ENCODE data around the gene STOX2. TPM values are rescaled to one million over a fixed set of nuclear protein-coding genes. Genes with fewer than 3 reads are reported as not detected.

The STOX2 gene
- polyA plus RNA-seq, 1 donor from 2014 or later = 26.1 TPM

DNA sequence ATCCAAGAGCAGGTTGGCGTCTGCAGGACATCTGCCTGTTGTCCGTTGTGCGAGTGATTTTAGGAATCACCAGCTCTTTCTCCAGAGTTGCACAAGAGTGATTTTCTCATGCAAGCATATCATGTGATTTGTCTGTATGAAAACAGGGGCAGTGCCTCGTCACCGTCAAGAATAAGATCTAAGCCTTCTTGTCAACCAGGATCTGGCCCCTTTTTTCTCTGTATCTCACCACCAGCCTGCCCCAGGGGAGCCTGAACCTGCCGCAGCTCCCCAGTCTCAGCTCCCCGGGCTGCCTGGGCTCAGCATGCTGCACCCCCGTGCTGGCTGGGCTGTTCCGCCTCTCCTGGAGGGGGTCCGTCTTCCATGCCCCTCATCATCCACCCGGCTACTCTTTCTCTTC is 90.5 kb downstream of the STOX2 start:
- no peaks in the 10 kb centered on the region for H3K27me3 ChIP-seq (ENCODE audit: insufficient read depth, low read depth, low read length)
- no peak overlapping the region for H2AFZ ChIP-seq (ENCODE audit: low read depth, low read length)
- no peaks in the 10 kb centered on the region for H3K9me3 ChIP-seq (ENCODE audit: low read length)
- H3K9me2 ChIP-seq (ENCODE audit: insufficient read depth, low read length) = no peaks in the 10 kb centered on the region
- TF ChIP-seq MXI1 (conservative IDR thresholded peaks at IDR 0.05; ENCODE audit: poor library complexity, severe bottlenecking) (no peak), POLR2AphosphoS5 (IDR thresholded peaks at IDR 0.05) (no peak), RAD21 (conservative IDR thresholded peaks at IDR 0.05) (no peak), EP300 (conservative IDR thresholded peaks at IDR 0.05; ENCODE audit: poor library complexity, severe bottlenecking) (no peak), SMC3 (conservative IDR thresholded peaks at IDR 0.05; ENCODE audit: poor library complexity) (no peak), EZH2 (IDR thresholded peaks at IDR 0.05; ENCODE audit: borderline replicate concordance, insufficient read depth, low read length, poor library complexity, severe bottlenecking) (no peak), TAF1 (IDR thresholded peaks at IDR 0.05; ENCODE audit: low read depth) (no peak)
- TF ChIP-seq, protein P1, sequence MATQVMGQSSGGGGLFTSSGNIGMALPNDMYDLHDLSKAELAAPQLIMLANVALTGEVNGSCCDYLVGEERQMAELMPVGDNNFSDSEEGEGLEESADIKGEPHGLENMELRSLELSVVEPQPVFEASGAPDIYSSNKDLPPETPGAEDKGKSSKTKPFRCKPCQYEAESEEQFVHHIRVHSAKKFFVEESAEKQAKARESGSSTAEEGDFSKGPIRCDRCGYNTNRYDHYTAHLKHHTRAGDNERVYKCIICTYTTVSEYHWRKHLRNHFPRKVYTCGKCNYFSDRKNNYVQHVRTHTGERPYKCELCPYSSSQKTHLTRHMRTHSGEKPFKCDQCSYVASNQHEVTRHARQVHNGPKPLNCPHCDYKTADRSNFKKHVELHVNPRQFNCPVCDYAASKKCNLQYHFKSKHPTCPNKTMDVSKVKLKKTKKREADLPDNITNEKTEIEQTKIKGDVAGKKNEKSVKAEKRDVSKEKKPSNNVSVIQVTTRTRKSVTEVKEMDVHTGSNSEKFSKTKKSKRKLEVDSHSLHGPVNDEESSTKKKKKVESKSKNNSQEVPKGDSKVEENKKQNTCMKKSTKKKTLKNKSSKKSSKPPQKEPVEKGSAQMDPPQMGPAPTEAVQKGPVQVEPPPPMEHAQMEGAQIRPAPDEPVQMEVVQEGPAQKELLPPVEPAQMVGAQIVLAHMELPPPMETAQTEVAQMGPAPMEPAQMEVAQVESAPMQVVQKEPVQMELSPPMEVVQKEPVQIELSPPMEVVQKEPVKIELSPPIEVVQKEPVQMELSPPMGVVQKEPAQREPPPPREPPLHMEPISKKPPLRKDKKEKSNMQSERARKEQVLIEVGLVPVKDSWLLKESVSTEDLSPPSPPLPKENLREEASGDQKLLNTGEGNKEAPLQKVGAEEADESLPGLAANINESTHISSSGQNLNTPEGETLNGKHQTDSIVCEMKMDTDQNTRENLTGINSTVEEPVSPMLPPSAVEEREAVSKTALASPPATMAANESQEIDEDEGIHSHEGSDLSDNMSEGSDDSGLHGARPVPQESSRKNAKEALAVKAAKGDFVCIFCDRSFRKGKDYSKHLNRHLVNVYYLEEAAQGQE (IDR thresholded peaks at IDR 0.05; ENCODE audit: borderline replicate concordance) = no peak
- TF ChIP-seq, protein P2, sequence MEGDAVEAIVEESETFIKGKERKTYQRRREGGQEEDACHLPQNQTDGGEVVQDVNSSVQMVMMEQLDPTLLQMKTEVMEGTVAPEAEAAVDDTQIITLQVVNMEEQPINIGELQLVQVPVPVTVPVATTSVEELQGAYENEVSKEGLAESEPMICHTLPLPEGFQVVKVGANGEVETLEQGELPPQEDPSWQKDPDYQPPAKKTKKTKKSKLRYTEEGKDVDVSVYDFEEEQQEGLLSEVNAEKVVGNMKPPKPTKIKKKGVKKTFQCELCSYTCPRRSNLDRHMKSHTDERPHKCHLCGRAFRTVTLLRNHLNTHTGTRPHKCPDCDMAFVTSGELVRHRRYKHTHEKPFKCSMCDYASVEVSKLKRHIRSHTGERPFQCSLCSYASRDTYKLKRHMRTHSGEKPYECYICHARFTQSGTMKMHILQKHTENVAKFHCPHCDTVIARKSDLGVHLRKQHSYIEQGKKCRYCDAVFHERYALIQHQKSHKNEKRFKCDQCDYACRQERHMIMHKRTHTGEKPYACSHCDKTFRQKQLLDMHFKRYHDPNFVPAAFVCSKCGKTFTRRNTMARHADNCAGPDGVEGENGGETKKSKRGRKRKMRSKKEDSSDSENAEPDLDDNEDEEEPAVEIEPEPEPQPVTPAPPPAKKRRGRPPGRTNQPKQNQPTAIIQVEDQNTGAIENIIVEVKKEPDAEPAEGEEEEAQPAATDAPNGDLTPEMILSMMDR (IDR thresholded peaks at IDR 0.05; ENCODE audit: poor library complexity, severe bottlenecking) = no peak
- peaks cover 11% of the 10 kb centered on the region for H3K79me2 ChIP-seq (replicated peaks; ENCODE audit: insufficient read depth, low read length)
- H3K27ac ChIP-seq (ENCODE audit: low read length) = no peak overlapping the region
- H3K4me3 ChIP-seq (ENCODE audit: low read length) = no peak overlapping the region
- H4K20me1 ChIP-seq (ENCODE audit: insufficient read depth) = no peaks in the 10 kb centered on the region
- no peaks in the 10 kb centered on the region for H3F3A ChIP-seq (ENCODE audit: insufficient read depth, low read length, poor library complexity, severe bottlenecking)
- H3K9ac ChIP-seq (ENCODE audit: low read length) = no peak overlapping the region
- no peaks in the 10 kb centered on the region for H3K36me3 ChIP-seq (ENCODE audit: insufficient read depth, low read length)
- H3K4me2 ChIP-seq (ENCODE audit: low read length) = no peak overlapping the region

DNA sequence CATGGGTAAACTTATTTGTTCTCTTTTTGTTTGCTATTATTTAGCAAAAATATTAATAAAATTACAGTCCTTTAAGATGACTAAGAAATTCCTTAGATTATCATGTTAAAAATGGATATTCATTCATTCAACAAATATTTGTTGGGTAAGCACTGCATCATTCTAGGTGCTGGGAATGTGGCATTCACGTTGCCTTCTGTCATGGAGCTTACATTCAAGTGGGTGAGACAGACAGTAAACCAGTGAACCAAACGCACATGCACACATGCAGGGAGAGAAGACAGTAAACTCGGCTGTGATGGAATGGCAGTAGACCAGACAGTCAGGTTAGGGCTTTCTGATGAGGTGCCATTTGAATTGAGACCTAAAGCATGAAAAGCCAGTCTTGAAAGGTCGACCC is 91.8 kb downstream of the STOX2 start:
- H3K27me3 ChIP-seq (ENCODE audit: insufficient read depth, low read depth, low read length) = no peaks in the 10 kb centered on the region
- no peaks in the 10 kb centered on the region for H3K36me3 ChIP-seq (ENCODE audit: insufficient read depth, low read length)
- no peak overlapping the region for H3K9ac ChIP-seq (ENCODE audit: low read length)
- H3K4me2 ChIP-seq (ENCODE audit: low read length) = no peak overlapping the region
- H3K4me3 ChIP-seq (ENCODE audit: low read length) = no peak overlapping the region
- TF ChIP-seq POLR2AphosphoS5 (IDR thresholded peaks at IDR 0.05) = no peak
- TF ChIP-seq MXI1 (conservative IDR thresholded peaks at IDR 0.05; ENCODE audit: poor library complexity, severe bottlenecking) = no peak
- TF ChIP-seq, protein P2 (IDR thresholded peaks at IDR 0.05; ENCODE audit: poor library complexity, severe bottlenecking) = no peak
- no peak for TF ChIP-seq RAD21 (conservative IDR thresholded peaks at IDR 0.05)
- no peak for TF ChIP-seq EZH2 (IDR thresholded peaks at IDR 0.05; ENCODE audit: borderline replicate concordance, insufficient read depth, low read length, poor library complexity, severe bottlenecking)
- TF ChIP-seq SMC3 (conservative IDR thresholded peaks at IDR 0.05; ENCODE audit: poor library complexity) = no peak
- H3K9me3 ChIP-seq (ENCODE audit: low read length) = no peaks in the 10 kb centered on the region
- peaks cover 10% of the 10 kb centered on the region for H3K79me2 ChIP-seq (replicated peaks; ENCODE audit: insufficient read depth, low read length)
- H3F3A ChIP-seq (ENCODE audit: insufficient read depth, low read length, poor library complexity, severe bottlenecking) = no peaks in the 10 kb centered on the region
- H4K20me1 ChIP-seq (ENCODE audit: insufficient read depth) = no peaks in the 10 kb centered on the region
- no peak overlapping the region for H3K27ac ChIP-seq (ENCODE audit: low read length)
- H3K9me2 ChIP-seq (ENCODE audit: insufficient read depth, low read length) = no peaks in the 10 kb centered on the region
- H2AFZ ChIP-seq (ENCODE audit: low read depth, low read length) = no peak overlapping the region

Measured in neural cell (in vitro differentiated cells).